Measurements from ENCODE around the gene RNF224.
"Not testable (repeated sequence)": the region's sequence is repeated elsewhere in the genome, so short reads cannot be mapped to it uniquely, and the experiment has no call there.

RNF224 gene

DNA sequence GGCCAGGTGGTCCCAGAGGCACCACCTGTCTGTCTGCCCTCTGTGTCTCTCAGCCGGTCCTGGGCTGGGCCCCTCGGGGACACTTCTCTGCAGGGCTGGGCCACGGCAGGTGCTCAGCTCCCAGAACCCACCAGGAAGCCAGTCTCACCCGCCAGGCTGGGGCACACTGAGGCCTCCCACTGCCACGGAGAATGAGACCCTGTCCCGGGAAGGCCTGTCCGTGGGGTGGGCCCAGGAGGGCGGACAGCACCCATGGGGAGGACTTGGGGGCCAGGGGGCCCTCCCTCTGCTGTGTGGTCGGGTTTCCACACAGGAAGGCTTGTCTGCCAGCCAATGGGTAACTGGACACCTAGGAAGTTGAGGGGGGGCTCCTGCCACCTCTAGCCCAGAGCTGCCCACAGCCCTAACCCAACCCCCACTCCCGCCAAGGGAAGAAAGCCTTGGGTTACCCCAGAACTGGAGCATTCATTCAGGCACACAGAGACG, 9.7 kb downstream of the RNF224 start:
- H3K4me3 ChIP-seq (replicated peaks; ENCODE audit: low read depth, low read length) = no peak overlapping the region
- DNase-seq (ENCODE audit: extremely low read depth, low read depth) = no peak
- TF ChIP-seq, protein P1, sequence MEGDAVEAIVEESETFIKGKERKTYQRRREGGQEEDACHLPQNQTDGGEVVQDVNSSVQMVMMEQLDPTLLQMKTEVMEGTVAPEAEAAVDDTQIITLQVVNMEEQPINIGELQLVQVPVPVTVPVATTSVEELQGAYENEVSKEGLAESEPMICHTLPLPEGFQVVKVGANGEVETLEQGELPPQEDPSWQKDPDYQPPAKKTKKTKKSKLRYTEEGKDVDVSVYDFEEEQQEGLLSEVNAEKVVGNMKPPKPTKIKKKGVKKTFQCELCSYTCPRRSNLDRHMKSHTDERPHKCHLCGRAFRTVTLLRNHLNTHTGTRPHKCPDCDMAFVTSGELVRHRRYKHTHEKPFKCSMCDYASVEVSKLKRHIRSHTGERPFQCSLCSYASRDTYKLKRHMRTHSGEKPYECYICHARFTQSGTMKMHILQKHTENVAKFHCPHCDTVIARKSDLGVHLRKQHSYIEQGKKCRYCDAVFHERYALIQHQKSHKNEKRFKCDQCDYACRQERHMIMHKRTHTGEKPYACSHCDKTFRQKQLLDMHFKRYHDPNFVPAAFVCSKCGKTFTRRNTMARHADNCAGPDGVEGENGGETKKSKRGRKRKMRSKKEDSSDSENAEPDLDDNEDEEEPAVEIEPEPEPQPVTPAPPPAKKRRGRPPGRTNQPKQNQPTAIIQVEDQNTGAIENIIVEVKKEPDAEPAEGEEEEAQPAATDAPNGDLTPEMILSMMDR (IDR thresholded peaks at IDR 0.05; ENCODE audit: low read depth, low read length, missing control alignments) = no peak

- TF ChIP-seq, protein P1 (IDR thresholded peaks at IDR 0.05; ENCODE audit: low read depth, low read length, missing control alignments) = no peak
- DNase-seq (ENCODE audit: extremely low read depth, low read depth) = no peak
- H3K4me3 ChIP-seq (replicated peaks; ENCODE audit: low read depth, low read length) = no peak overlapping the region
These were observed 10.7 kb downstream of the RNF224 start for GRCh38 chr9:137237759-137238726.

GRCh38 chr9:137239541-137240200, 12.4 kb downstream of the RNF224 start:
- H3K4me3 ChIP-seq (replicated peaks; ENCODE audit: low read depth, low read length) = peak overlapping the region; percentile 57

GRCh38 chr9:137240318-137240840, 13.1 kb downstream of the RNF224 start:
- TF ChIP-seq, protein P1 (IDR thresholded peaks at IDR 0.05; ENCODE audit: low read depth, low read length, missing control alignments) = no peak
- H3K4me3 ChIP-seq (replicated peaks; ENCODE audit: low read depth, low read length) = peak overlapping the region; percentile 57
- no peak for DNase-seq (ENCODE audit: extremely low read depth, low read depth)

More at GRCh38 chr9:137239541-137240200, 12.4 kb downstream of the RNF224 start:
- DNase-seq (ENCODE audit: extremely low read depth, low read depth) = not testable (repeated sequence)

- DNase-seq (ENCODE audit: extremely low read depth, low read depth) = peak; percentile 100
- TF ChIP-seq, protein P1 (IDR thresholded peaks at IDR 0.05; ENCODE audit: low read depth, low read length, missing control alignments) = no peak
- H3K4me3 ChIP-seq (replicated peaks; ENCODE audit: low read depth, low read length) = peak within 1 kb of the TSS; percentile 95
These were observed 13.7 kb downstream of the RNF224 start, which contains the start of gene TUBB4B for GRCh38 chr9:137240841-137241489. TSS of gene TUBB4B (plus strand) at chr9:137241287. CDS start at chr9:137241361, 74 bp downstream.

GRCh38 chr9:137241490-137242268, 14.4 kb downstream of the RNF224 start:
- TF ChIP-seq, protein P1 (IDR thresholded peaks at IDR 0.05; ENCODE audit: low read depth, low read length, missing control alignments) = no peak
- H3K4me3 ChIP-seq (replicated peaks; ENCODE audit: low read depth, low read length) = peak overlapping the region; percentile 95
- DNase-seq (ENCODE audit: extremely low read depth, low read depth) = no peak

Measured in HFF-Myc (cell line).